Neural progenitor cell (in vitro differentiated cells): ENCODE results near the gene EDN2.

Experiments used
- EZH2phosphoT487 ChIP-seq: fragments of 200-600 bp; sonication (generic); IDR thresholded peaks from 2 replicates; pipeline ENCODE4 v1.6.1; 2017; ENCODE audit warnings: antibody characterized with exemption
- TF ChIP-seq, protein P1 (sequence below): fragments of 200-600 bp; sonication (generic); IDR thresholded peaks from 2 replicates; pipeline ENCODE4 v1.5.1; 2017; ENCODE audit warnings: antibody characterized with exemption, mild to moderate bottlenecking

DNA sequence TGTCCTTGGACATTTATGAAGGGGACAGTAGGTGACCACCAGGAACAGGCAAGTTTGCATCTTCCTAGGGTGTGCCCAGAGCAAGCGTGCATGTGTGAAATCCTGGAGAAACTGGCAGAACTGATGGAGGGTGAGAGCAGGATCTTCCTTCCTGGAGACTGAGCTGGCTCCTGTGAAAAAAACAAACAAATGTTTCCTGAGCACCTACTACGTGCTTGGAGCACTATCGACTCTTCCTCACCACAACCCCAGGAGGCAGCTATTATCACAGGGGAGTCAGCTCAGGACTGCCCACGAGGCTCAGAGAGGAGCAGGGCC, 1.5 kb upstream of the EDN2 start:
- TF ChIP-seq, protein P1, sequence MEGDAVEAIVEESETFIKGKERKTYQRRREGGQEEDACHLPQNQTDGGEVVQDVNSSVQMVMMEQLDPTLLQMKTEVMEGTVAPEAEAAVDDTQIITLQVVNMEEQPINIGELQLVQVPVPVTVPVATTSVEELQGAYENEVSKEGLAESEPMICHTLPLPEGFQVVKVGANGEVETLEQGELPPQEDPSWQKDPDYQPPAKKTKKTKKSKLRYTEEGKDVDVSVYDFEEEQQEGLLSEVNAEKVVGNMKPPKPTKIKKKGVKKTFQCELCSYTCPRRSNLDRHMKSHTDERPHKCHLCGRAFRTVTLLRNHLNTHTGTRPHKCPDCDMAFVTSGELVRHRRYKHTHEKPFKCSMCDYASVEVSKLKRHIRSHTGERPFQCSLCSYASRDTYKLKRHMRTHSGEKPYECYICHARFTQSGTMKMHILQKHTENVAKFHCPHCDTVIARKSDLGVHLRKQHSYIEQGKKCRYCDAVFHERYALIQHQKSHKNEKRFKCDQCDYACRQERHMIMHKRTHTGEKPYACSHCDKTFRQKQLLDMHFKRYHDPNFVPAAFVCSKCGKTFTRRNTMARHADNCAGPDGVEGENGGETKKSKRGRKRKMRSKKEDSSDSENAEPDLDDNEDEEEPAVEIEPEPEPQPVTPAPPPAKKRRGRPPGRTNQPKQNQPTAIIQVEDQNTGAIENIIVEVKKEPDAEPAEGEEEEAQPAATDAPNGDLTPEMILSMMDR = no peak
- no peak for TF ChIP-seq EZH2phosphoT487
